Lung (tissue), 12 donors: Measurements from ENCODE around the gene FGF14. TPM values are rescaled to one million over a fixed set of nuclear protein-coding genes. Genes with fewer than 3 reads are reported as not detected.

Experiments used
- ATAC-seq: fragments of 200-7000 bp; cut with Tn5 transposase; one replicate; pipeline ENCODE4 v1.9.1; 2020; ENCODE audit warnings: moderate number of reproducible peaks; ENCODE audit not compliant: insufficient read depth, low FRiP score
- DNase-seq, 3 donors: peaks; one replicate each; pipeline ENCODE4 v3.0.0-alpha.2; 2013 to 2017
- H3K27ac ChIP-seq, 2 donors: one replicate each; pipeline ENCODE4 v1.5.1; 2013; ENCODE audit warnings: mild to moderate bottlenecking in 2 of 2, moderate library complexity in 2 of 2, control low read depth in 1 of 2, inconsistent platforms in 1 of 2, low read depth in 1 of 2, low read length in 1 of 2
- H3K27me3 ChIP-seq, 3 donors: one replicate each; pipeline ENCODE4 v1.5.1; 2013; ENCODE audit warnings: low read length in 2 of 3; ENCODE audit not compliant: control insufficient read depth in 3 of 3, insufficient read depth in 3 of 3
- H3K36me3 ChIP-seq, 4 donors: one replicate each; pipeline ENCODE4 v1.5.1; 2013; ENCODE audit warnings: low read length in 4 of 4, mild to moderate bottlenecking in 1 of 4, moderate library complexity in 1 of 4; ENCODE audit not compliant: control insufficient read depth in 4 of 4, insufficient read depth in 4 of 4
- H3K4me1 ChIP-seq, 5 donors: one replicate each; pipeline ENCODE4 v1.5.1; 2013; ENCODE audit warnings: low read length in 5 of 5, mild to moderate bottlenecking in 2 of 5, moderate library complexity in 1 of 5; ENCODE audit not compliant: control insufficient read depth in 5 of 5, insufficient read depth in 5 of 5
- H3K4me3 ChIP-seq: one replicate; pipeline ENCODE4 v1.5.1; 2013; ENCODE audit warnings: mild to moderate bottlenecking, control low read depth, moderate library complexity
- H3K9ac ChIP-seq, 2 donors: one replicate each; pipeline ENCODE4 v1.5.1; 2013; ENCODE audit warnings: low read length in 2 of 2, control low read depth in 1 of 2; ENCODE audit not compliant: insufficient read depth in 1 of 2
- H3K9me3 ChIP-seq, 4 donors: one replicate each; pipeline ENCODE4 v1.5.1; 2013; ENCODE audit warnings: low read length in 3 of 4, mild to moderate bottlenecking in 1 of 4, moderate library complexity in 1 of 4; ENCODE audit not compliant: control insufficient read depth in 4 of 4, insufficient read depth in 3 of 4
- CTCF ChIP-seq: IDR thresholded peaks from 2 replicates; pipeline ENCODE4 v1.5.1; 2012; ENCODE audit warnings: mild to moderate bottlenecking; ENCODE audit errors: control extremely low read depth, extremely low read depth
- WGBS, 2 donors: extraction: QIAGEN DNeasy Blood & Tissue Kit; methylation state at CpG; one replicate each; pipeline ENCODE4 v1.1.7; 2013; 5-methylcytosine and 5-hydroxymethylcytosine counted together
- polyA plus RNA-seq, 2 donors: library from polyadenylated mRNA; stranded (reverse); fragments of 200-250 nt; gene quantifications; one replicate each; pipeline ENCODE4 v1.2.1, GENCODE V29; 2013
- total RNA-seq, 2 donors: library from RNA; depleted of rRNA in 1 of 2; stranded (reverse); fragments of >200 nt in 1 of 2; gene quantifications; one replicate each; pipeline ENCODE4 v1.2.1, GENCODE V29; 2014 to 2021
- donor health status: control.
- donor health status: control.
- donor health status: Bipolar disorder and iron deficiency.
- donor health status: healthy.
- donor health status: DM: yes; HTN: yes; CAD: no.

FGF14 gene
- total and polyA plus RNA-seq, 4 donors = 0.59 to 12.9 (median 2.3) TPM

DNA sequence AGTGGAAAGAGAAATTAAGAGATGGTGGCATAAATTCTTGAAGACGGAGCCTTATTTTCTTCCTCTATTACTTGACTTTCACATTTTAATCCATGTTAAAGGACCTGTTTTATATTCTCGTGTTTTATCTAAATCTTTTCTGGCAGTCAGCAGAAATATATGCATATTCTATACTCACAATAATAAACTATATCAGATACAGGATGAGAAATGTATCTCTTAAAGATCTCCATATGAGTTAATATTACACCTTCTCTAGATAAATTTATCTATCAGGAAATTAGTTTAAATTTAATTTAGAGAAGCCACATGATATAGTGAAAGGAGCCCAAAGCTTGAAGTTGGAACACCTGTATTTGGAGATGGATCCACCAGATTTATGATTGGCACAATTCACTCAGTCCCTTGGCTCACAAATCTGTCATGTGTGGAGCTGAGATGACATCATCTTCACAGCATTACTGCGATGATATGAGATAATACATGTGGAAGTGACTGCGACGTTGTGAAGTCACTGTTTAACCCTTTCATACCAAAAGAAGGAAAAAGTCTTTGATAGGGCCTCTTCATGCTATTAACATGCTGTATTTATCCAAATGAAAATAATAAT, 216.4 kb downstream of the FGF14 start:
- H3K27me3 ChIP-seq = peaks cover 0 to 2% (median 0%) of the 10 kb centered on the region in 3 donors
- no peak overlapping the region for H3K9ac ChIP-seq
- 65 to 66% methylated on average over 5 of the region's 5 CpGs for WGBS, 2 donors

DNA sequence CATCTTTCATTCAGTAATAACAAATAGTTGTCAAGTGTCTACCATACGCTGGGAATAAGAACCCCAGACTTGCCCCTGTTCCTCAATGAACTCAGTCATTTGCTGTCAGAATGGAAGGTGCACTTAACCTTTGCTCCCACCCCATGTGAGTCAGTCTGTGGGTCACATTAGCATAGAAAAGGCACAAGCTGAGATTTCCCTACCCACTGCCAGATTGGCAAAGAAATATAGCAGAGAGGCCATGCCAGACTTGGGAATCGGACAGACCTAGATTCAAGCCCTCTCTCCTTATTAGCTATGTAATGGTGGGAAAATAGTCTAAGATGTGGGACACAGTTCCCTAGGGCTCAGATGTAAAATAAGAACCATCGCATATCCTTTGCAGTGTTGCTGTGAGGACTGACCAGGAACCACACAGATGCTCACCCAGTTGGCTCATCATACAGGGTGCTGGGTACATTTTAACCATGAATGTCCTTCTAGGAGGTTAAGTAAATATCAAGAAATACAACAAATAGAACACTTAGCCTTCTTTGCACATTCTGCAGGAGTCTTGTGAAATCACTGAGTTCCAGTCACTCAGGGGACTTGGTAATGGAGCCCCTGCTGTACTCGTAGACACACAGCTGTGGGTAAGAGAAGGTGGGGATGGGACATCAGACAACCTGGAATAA, 218.2 kb downstream of the FGF14 start:
- no peak for TF ChIP-seq CTCF
- no peak overlapping the region for H3K27ac ChIP-seq
- H3K9ac ChIP-seq = no peak overlapping the region
- no peak for ATAC-seq
- peaks cover 0 to 2% (median 0%) of the 10 kb centered on the region in 3 donors for H3K27me3 ChIP-seq
- DNase-seq = no peak
- no peaks in the 10 kb centered on the region for H3K36me3 ChIP-seq
- 76 to 83% methylated on average over 4 of the region's 4 CpGs for WGBS, 2 donors
- H3K9me3 ChIP-seq = no peaks in the 10 kb centered on the region
- H3K4me3 ChIP-seq = no peak overlapping the region
- H3K4me1 ChIP-seq = no peaks in the 10 kb centered on the region

More for the DNA sequence above, 216.4 kb downstream of the FGF14 start:
- H3K4me3 ChIP-seq = no peak overlapping the region
- DNase-seq = no peak
- no peaks in the 10 kb centered on the region for H3K4me1 ChIP-seq
- H3K27ac ChIP-seq = no peak overlapping the region
- no peaks in the 10 kb centered on the region for H3K36me3 ChIP-seq
- TF ChIP-seq CTCF = no peak
- no peak for ATAC-seq
- peaks cover 0 to 2% (median 0%) of the 10 kb centered on the region in 4 donors for H3K9me3 ChIP-seq

DNA sequence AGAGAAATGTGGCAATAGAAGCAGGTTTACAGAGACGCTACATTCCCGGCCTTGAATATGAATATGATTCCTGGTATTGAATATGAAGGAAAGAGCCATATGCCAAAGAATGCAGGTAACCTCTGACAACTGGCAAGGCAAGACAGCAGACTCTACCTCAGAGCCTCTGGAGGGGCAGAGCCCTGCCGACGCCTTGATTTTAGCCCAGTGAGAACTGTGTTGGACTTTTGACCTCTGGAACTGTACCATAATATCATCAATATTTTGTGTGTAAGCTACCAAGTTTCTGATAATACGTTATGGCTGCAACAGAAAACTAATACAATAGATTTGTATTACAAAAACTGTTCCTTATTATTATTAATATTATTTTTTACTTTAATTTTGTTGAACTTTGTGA, 219.7 kb downstream of the FGF14 start:
- Histone ChIP-seq H3K4me1 (no peaks in the 10 kb centered on the region), H3K27me3 (peaks cover 0 to 2% (median 0%) of the 10 kb centered on the region in 3 donors), H3K4me3 (no peak overlapping the region), H3K9me3 (no peaks in the 10 kb centered on the region), H3K9ac (no peak overlapping the region), H3K27ac (no peak overlapping the region), H3K36me3 (no peaks in the 10 kb centered on the region)
- ATAC-seq (no peak), DNase-seq (no peak)
- 91 to 93% methylated on average over 5 of the region's 5 CpGs for WGBS, 2 donors
- TF ChIP-seq CTCF = no peak
